ENCODE measurements around the gene MT1E. TPM values are rescaled to one million over a fixed set of nuclear protein-coding genes. Genes with fewer than 3 reads are reported as not detected.

The MT1E gene
- total RNA-seq, 1 experiment from 2014 or later: 25.9 TPM

GRCh38 chr16:56669840-56670619, 44.4 kb downstream of the MT1E start:
- peak; percentile 38 for DNase-seq
- peaks cover 84% of the 10 kb centered on the region for H3K27me3 Mint-ChIP-seq (ENCODE audit: low read depth)
- no peak overlapping the region for H3K27ac ChIP-seq (ENCODE audit: insufficient read length, low read depth, low read length)
- peaks cover 12 to 42% of the 10 kb centered on the region in 2 experiments for H3K4me1 Mint-ChIP-seq
- no peaks in the 10 kb centered on the region for H3K79me2 ChIP-seq (ENCODE audit: insufficient read depth, low read length)
- no peak overlapping the region for H3K18ac ChIP-seq (ENCODE audit: insufficient read length, low read depth, low read length)
- peaks cover 6% of the 10 kb centered on the region; the same call in 1 of the 2 replicates for H3K4me1 ChIP-seq (ENCODE audit: insufficient read depth, low read length)
- no peak overlapping the region for H2BK20ac ChIP-seq (ENCODE audit: low read depth, low read length, poor library complexity, severe bottlenecking)
- H3K79me1 ChIP-seq (ENCODE audit: insufficient read depth, low read depth, low read length, poor library complexity, severe bottlenecking): no peaks in the 10 kb centered on the region
- no peak overlapping the region for H3K4ac ChIP-seq (ENCODE audit: low read depth, low read length)
- no peak overlapping the region for H3K23ac ChIP-seq (ENCODE audit: insufficient read length, low read depth, low read length)
- no peaks in the 10 kb centered on the region for H3K36me3 Mint-ChIP-seq (ENCODE audit: insufficient read depth in 1 of 3, low read depth in 3 of 3)
- H3K4me3 Mint-ChIP-seq: peak overlapping the region; percentile 27 to 73; a peak in 4 of 5 replicates
- H3K9ac ChIP-seq (ENCODE audit: extremely low read depth, insufficient read length, low read length): no peak overlapping the region
- no peak for TF ChIP-seq CTCF (conservative IDR thresholded peaks at IDR 0.05)
- H3K4me2 ChIP-seq (ENCODE audit: insufficient read depth, insufficient read length, low read length): peak overlapping the region; percentile 85
- H3K9me3 ChIP-seq (ENCODE audit: control insufficient read depth, low read depth, low read length): no peaks in the 10 kb centered on the region
- no peak overlapping the region for H2BK15ac ChIP-seq (ENCODE audit: low read depth, low read length)
- no peak overlapping the region for H3K56ac ChIP-seq (ENCODE audit: insufficient read length, low read depth, low read length)
- no peak overlapping the region for H2BK120ac ChIP-seq (ENCODE audit: low read depth, low read length, poor library complexity, severe bottlenecking)
- H2BK12ac ChIP-seq (ENCODE audit: insufficient read length, low read depth, low read length): no peak overlapping the region
- H4K5ac ChIP-seq (ENCODE audit: insufficient read length, low read depth, low read length): no peak overlapping the region
- no peak overlapping the region for H3T11ph ChIP-seq (ENCODE audit: low read length)
- no peak overlapping the region for H3K14ac ChIP-seq (ENCODE audit: insufficient read depth, low read length)
- no peak overlapping the region for H2AFZ ChIP-seq (ENCODE audit: low read length)
- H3K23me2 ChIP-seq (ENCODE audit: insufficient read length, low read depth, low read length, poor library complexity, severe bottlenecking): peaks cover 12% of the 10 kb centered on the region
- no peak overlapping the region for H4K8ac ChIP-seq (replicated peaks; ENCODE audit: insufficient read length, low read depth, low read length)
- H3K27ac Mint-ChIP-seq: no peak overlapping the region
- WGBS (ENCODE audit: extremely low coverage, insufficient read length, low lambda C conversion rate): no CpG with 5 or more reads among the region's 19 CpGs
- no peaks in the 10 kb centered on the region for H4K20me1 ChIP-seq (ENCODE audit: control insufficient read depth, insufficient read depth, insufficient read length)
- no peaks in the 10 kb centered on the region; a peak in 1 of 5 replicates for H3K9me3 Mint-ChIP-seq
- H3K27me3 ChIP-seq (ENCODE audit: insufficient read depth, low read length): peaks cover 54% of the 10 kb centered on the region
- H2AK5ac ChIP-seq (ENCODE audit: insufficient read length, low read length): no peak overlapping the region
- no peak overlapping the region for H4K91ac ChIP-seq (ENCODE audit: insufficient read length, low read depth, low read length)
- H2BK5ac ChIP-seq (ENCODE audit: insufficient read length, low read length): no peak overlapping the region

Measured in H9 (cell line).